ENCODE data around the gene SMC1B.

DNA sequence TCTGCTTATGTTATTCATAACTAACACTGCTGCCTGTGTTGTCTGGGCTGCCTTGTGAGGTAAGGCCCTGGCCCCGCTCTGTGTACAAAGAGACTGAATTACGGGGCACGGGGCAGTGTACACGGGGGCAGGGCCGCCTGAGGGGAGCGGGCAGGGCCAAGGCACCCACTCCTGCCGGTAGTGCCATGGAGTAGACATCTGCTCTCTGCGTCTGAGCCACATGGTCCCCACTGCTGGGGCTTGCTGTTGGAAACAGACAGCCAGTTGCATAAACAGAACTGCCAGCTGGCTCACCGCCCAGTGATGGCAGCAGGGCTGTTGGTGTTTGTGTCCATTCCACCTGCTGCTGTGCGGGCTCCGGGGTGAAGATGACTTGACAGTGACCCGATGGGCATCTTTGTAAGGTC is 83.9 kb downstream of the SMC1B start:
- TF ChIP-seq, protein P1, sequence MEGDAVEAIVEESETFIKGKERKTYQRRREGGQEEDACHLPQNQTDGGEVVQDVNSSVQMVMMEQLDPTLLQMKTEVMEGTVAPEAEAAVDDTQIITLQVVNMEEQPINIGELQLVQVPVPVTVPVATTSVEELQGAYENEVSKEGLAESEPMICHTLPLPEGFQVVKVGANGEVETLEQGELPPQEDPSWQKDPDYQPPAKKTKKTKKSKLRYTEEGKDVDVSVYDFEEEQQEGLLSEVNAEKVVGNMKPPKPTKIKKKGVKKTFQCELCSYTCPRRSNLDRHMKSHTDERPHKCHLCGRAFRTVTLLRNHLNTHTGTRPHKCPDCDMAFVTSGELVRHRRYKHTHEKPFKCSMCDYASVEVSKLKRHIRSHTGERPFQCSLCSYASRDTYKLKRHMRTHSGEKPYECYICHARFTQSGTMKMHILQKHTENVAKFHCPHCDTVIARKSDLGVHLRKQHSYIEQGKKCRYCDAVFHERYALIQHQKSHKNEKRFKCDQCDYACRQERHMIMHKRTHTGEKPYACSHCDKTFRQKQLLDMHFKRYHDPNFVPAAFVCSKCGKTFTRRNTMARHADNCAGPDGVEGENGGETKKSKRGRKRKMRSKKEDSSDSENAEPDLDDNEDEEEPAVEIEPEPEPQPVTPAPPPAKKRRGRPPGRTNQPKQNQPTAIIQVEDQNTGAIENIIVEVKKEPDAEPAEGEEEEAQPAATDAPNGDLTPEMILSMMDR (IDR thresholded peaks at IDR 0.05), result no peak
- TF ChIP-seq SIN3A (IDR thresholded peaks at IDR 0.05; ENCODE audit: borderline replicate concordance, insufficient read depth, low read depth, low read length) (no peak), TCF7L2 (IDR thresholded peaks at IDR 0.05; ENCODE audit: low read depth, low read length) (no peak), POLR2AphosphoS5 (IDR thresholded peaks at IDR 0.05; ENCODE audit: low read depth, low read length) (no peak)
